Thoracic aorta (tissue), 2 donors: ENCODE data around the gene TCFL5. TPM values are rescaled to one million over a fixed set of nuclear protein-coding genes. Genes with fewer than 3 reads are reported as not detected.

Experiments used
- ATAC-seq: fragments of 150-250 bp; one replicate; pipeline ENCODE4 v1.8.0; 2017; ENCODE audit warnings: low read depth; ENCODE audit not compliant: insufficient number of reproducible peaks, low FRiP score
- DNase-seq: peaks from one replicate; pipeline ENCODE4 v3.0.0-alpha.2; 2020; ENCODE audit warnings: low spot score
- H3K27ac ChIP-seq, 2 donors: fragments of 200-600 bp; sonication (generic); 1 replicate in 1 of 2; 2 replicates in 1 of 2; pipeline ENCODE4 v1.5.1; 2016; ENCODE audit warnings: mild to moderate bottlenecking in 2 of 2, moderate library complexity in 2 of 2
- H3K27me3 ChIP-seq: fragments of 200-600 bp; sonication (generic); replicated peaks from 2 replicates; pipeline ENCODE4 v1.6.0; 2016; ENCODE audit warnings: mild to moderate bottlenecking; ENCODE audit not compliant: insufficient read depth
- H3K36me3 ChIP-seq: fragments of 200-600 bp; sonication (generic); one replicate; pipeline ENCODE4 v1.5.1; 2016
- H3K4me1 ChIP-seq, 2 donors: fragments of 200-600 bp; sonication (generic); 1 replicate in 1 of 2; 2 replicates in 1 of 2; pipeline versions ENCODE4 v1.5.1 to v1.6.0; 2016; ENCODE audit warnings: low read depth in 2 of 2, mild to moderate bottlenecking in 1 of 2; ENCODE audit not compliant: control insufficient read depth in 1 of 2
- H3K4me3 ChIP-seq: fragments of 200-600 bp; sonication (generic); 2 replicates; pipeline ENCODE4 v1.5.1; 2016; ENCODE audit warnings: mild to moderate bottlenecking
- H3K9me3 ChIP-seq: fragments of 200-600 bp; sonication (generic); 2 replicates; pipeline ENCODE4 v1.5.1; 2016
- CTCF ChIP-seq: fragments of 200-600 bp; sonication (generic); IDR thresholded peaks from one replicate; pipeline ENCODE4 v1.5.1; 2019; ENCODE audit warnings: antibody characterized with exemption
- total RNA-seq, 2 donors: library from RNA; depleted of rRNA; stranded (reverse); fragments of >200 nt; gene quantifications; one replicate each; pipeline versions ENCODE4 v1.1.0 to v1.2.3, GENCODE V29; 2016

The TCFL5 gene
- total RNA-seq, 2 donors from 2014 or later = 3.8 to 6.2 TPM

- peaks cover 9% of the 10 kb centered on the region for H3K36me3 ChIP-seq
- H3K27ac ChIP-seq = peak overlapping the region; percentile 69 to 76
- ATAC-seq (no peak), DNase-seq (no peak)
- H3K4me3 ChIP-seq = peak overlapping the region; percentile 89
- no peaks in the 10 kb centered on the region for H3K27me3 ChIP-seq
- no peaks in the 10 kb centered on the region for H3K9me3 ChIP-seq
- no peak for TF ChIP-seq CTCF
- peaks cover 3 to 23% of the 10 kb centered on the region in 2 donors for H3K4me1 ChIP-seq
Observed at GRCh38 chr20:62795023-62795761, 66.4 kb downstream of the TCFL5 start.

- no peaks in the 10 kb centered on the region for H3K27me3 ChIP-seq
- no peak for TF ChIP-seq CTCF
- ATAC-seq (peak; percentile 80), DNase-seq (peak; percentile 88)
- peak overlapping the region; percentile 84 to 92 for H3K27ac ChIP-seq
- H3K4me3 ChIP-seq = peak overlapping the region; percentile 89
- H3K9me3 ChIP-seq = no peaks in the 10 kb centered on the region
- H3K4me1 ChIP-seq = peaks cover 3 to 23% of the 10 kb centered on the region in 2 donors
- peaks cover 4% of the 10 kb centered on the region for H3K36me3 ChIP-seq
Observed at GRCh38 chr20:62794007-62794724, 67.5 kb downstream of the TCFL5 start.

- Histone ChIP-seq H3K27me3 (no peaks in the 10 kb centered on the region), H3K9me3 (no peaks in the 10 kb centered on the region), H3K36me3 (no peaks in the 10 kb centered on the region), H3K4me1 (peaks cover 3 to 23% of the 10 kb centered on the region in 2 donors), H3K27ac (peak overlapping the region; percentile 84 to 92), H3K4me3 (peak overlapping the region; percentile 89)
- no peak for DNase-seq
- ATAC-seq = no peak
- no peak for TF ChIP-seq CTCF
Observed at GRCh38 chr20:62793757-62794006, 67.9 kb downstream of the TCFL5 start.

GRCh38 chr20:62792940-62793756 lies 68.5 kb downstream of the TCFL5 start:
- TF ChIP-seq CTCF = no peak
- H3K27ac ChIP-seq = peak overlapping the region; percentile 84 to 92
- peaks cover 3 to 23% of the 10 kb centered on the region in 2 donors for H3K4me1 ChIP-seq
- H3K27me3 ChIP-seq = no peaks in the 10 kb centered on the region
- peak overlapping the region; percentile 89 for H3K4me3 ChIP-seq
- no peaks in the 10 kb centered on the region for H3K36me3 ChIP-seq
- H3K9me3 ChIP-seq = no peaks in the 10 kb centered on the region
- ATAC-seq (no peak), DNase-seq (no peak)
